ENCODE measurements around the gene TKTL1.
A peak's percentile ranks its signal among the peaks of the same experiment; 100 is the strongest.

Gene TKTL1

DNA sequence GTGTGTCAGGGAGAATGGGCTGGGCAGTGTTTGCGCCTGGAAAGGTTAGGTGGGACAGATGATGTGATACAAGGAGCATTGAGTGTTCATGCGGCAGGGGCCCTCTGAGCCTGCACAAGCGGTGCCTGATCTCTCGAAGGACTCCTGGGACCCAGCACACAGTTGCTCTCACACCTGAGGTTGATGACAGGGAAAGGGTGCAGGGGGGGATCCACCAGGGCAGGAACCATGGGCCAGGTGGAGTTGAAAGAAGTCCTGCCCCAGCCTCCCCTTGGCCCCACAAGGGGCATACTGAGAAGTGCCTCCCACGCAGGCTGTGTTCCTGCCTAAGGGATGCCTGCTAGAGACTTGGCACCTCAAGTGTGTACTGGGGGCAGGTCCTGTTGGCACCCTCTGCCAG is 33.1 kb downstream of the TKTL1 start:
- no peaks in the 10 kb centered on the region for H3K79me2 ChIP-seq (ENCODE audit: low read length)
- no peak overlapping the region for H3K27ac ChIP-seq (ENCODE audit: low read length)
- no peak overlapping the region for H3K9ac ChIP-seq (ENCODE audit: low read length)
- no peak overlapping the region for H2AFZ ChIP-seq (ENCODE audit: low read depth, low read length)
- H4K20me1 ChIP-seq (ENCODE audit: insufficient read depth, low read length), result no peaks in the 10 kb centered on the region
- peaks cover 19% of the 10 kb centered on the region for H3K27me3 ChIP-seq (ENCODE audit: low read depth, low read length)
- H3K4me1 ChIP-seq (ENCODE audit: low read length), result peaks cover 6% of the 10 kb centered on the region
- H3K4me3 ChIP-seq (ENCODE audit: low read length), result no peak overlapping the region
- no peak overlapping the region for H3K4me2 ChIP-seq (ENCODE audit: low read length)
- no peaks in the 10 kb centered on the region for H3K9me3 ChIP-seq (ENCODE audit: insufficient read depth, low read length)
- TF ChIP-seq CTCF (IDR thresholded peaks at IDR 0.05; ENCODE audit: low read depth, low read length) (no peak), EZH2phosphoT487 (IDR thresholded peaks at IDR 0.05; ENCODE audit: low read depth) (no peak)
- no peaks in the 10 kb centered on the region for H3K36me3 ChIP-seq (replicated peaks; ENCODE audit: low read depth, low read length)

DNA sequence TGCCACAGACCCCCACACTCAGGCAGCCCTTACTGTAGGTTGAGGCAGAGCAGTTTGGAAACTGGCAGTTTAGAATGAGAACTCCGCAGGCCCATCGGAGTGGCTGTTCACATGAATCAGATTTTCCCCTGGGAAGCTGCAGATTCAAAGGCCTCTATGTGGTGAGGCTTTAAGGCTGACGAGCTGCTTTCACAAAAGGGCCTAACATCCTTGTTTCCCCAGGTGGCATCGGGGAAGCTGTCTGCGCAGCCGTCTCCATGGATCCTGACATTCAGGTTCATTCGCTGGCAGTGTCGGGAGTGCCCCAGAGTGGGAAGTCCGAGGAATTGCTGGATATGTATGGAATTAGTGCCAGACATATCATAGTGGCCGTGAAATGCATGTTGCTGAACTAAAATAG is 33.7 kb downstream of the TKTL1 start:
- Histone ChIP-seq H3K36me3 (replicated peaks; ENCODE audit: low read depth, low read length) (no peaks in the 10 kb centered on the region), H3K27me3 (ENCODE audit: low read depth, low read length) (peaks cover 17% of the 10 kb centered on the region), H2AFZ (ENCODE audit: low read depth, low read length) (no peak overlapping the region), H3K4me1 (ENCODE audit: low read length) (peaks cover 13% of the 10 kb centered on the region), H3K4me3 (ENCODE audit: low read length) (no peak overlapping the region), H3K27ac (ENCODE audit: low read length) (no peak overlapping the region), H3K9me3 (ENCODE audit: insufficient read depth, low read length) (no peaks in the 10 kb centered on the region), H3K79me2 (ENCODE audit: low read length) (no peaks in the 10 kb centered on the region), H4K20me1 (ENCODE audit: insufficient read depth, low read length) (no peaks in the 10 kb centered on the region), H3K4me2 (ENCODE audit: low read length) (no peak overlapping the region), H3K9ac (ENCODE audit: low read length) (no peak overlapping the region)
- TF ChIP-seq CTCF (IDR thresholded peaks at IDR 0.05; ENCODE audit: low read depth, low read length) (no peak), EZH2phosphoT487 (IDR thresholded peaks at IDR 0.05; ENCODE audit: low read depth) (no peak)

GRCh38 chrX:154332561-154332960 is 37.0 kb downstream of the TKTL1 start:
- Histone ChIP-seq H4K20me1 (ENCODE audit: insufficient read depth, low read length) (no peaks in the 10 kb centered on the region), H3K4me1 (ENCODE audit: low read length) (peaks cover 19% of the 10 kb centered on the region)
- TF ChIP-seq EZH2phosphoT487 (IDR thresholded peaks at IDR 0.05; ENCODE audit: low read depth), result no peak
- TF ChIP-seq CTCF (IDR thresholded peaks at IDR 0.05; ENCODE audit: low read depth, low read length), result no peak

DNA sequence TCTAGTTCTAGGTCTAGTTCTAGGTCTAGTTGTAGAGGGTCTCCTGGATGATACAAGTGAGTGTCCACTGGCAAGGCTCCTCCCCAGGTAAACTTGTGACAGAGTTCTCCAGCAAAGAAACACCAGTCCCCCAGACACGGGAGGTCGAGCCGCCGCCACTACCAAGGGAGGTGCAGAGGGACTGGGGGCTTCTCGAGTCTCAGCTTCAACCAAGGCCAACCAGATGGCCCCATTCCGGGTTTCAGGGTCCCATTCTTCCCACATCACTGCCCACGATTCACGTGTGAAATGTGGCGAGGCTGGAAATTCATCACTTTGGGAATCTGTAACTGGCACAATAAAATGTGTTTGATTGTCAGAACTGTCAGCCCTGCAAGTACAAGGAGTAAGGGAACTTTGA is 37.5 kb downstream of the TKTL1 start:
- no peaks in the 10 kb centered on the region for H3K27me3 ChIP-seq (ENCODE audit: low read depth, low read length)
- no peak overlapping the region for H3K4me3 ChIP-seq (ENCODE audit: low read length)
- H2AFZ ChIP-seq (ENCODE audit: low read depth, low read length), result no peak overlapping the region
- H4K20me1 ChIP-seq (ENCODE audit: insufficient read depth, low read length), result no peaks in the 10 kb centered on the region
- H3K9ac ChIP-seq (ENCODE audit: low read length), result no peak overlapping the region
- no peaks in the 10 kb centered on the region for H3K9me3 ChIP-seq (ENCODE audit: insufficient read depth, low read length)
- H3K4me1 ChIP-seq (ENCODE audit: low read length), result peaks cover 19% of the 10 kb centered on the region
- no peaks in the 10 kb centered on the region for H3K36me3 ChIP-seq (replicated peaks; ENCODE audit: low read depth, low read length)
- TF ChIP-seq EZH2phosphoT487 (IDR thresholded peaks at IDR 0.05; ENCODE audit: low read depth), result no peak
- no peak for TF ChIP-seq CTCF (IDR thresholded peaks at IDR 0.05; ENCODE audit: low read depth, low read length)
- H3K4me2 ChIP-seq (ENCODE audit: low read length), result peak overlapping the region; percentile 72; the same call in 1 of the 2 replicates
- peak overlapping the region; percentile 69; the same call in 1 of the 2 replicates for H3K27ac ChIP-seq (ENCODE audit: low read length)
- H3K79me2 ChIP-seq (ENCODE audit: low read length), result no peaks in the 10 kb centered on the region

More at GRCh38 chrX:154332561-154332960, 37.0 kb downstream of the TKTL1 start:
- Histone ChIP-seq H3K27ac (ENCODE audit: low read length) (no peak overlapping the region), H3K9ac (ENCODE audit: low read length) (no peak overlapping the region), H3K9me3 (ENCODE audit: insufficient read depth, low read length) (no peaks in the 10 kb centered on the region), H3K4me2 (ENCODE audit: low read length) (no peak overlapping the region), H3K27me3 (ENCODE audit: low read depth, low read length) (no peaks in the 10 kb centered on the region), H3K36me3 (replicated peaks; ENCODE audit: low read depth, low read length) (no peaks in the 10 kb centered on the region), H2AFZ (ENCODE audit: low read depth, low read length) (no peak overlapping the region), H3K4me3 (ENCODE audit: low read length) (no peak overlapping the region), H3K79me2 (ENCODE audit: low read length) (no peaks in the 10 kb centered on the region)

Measured in OCI-LY3 (cell line).